Cardiac muscle cell (in vitro differentiated cells and primary cell): ENCODE data around the gene PPP1R9A. TPM values are rescaled to one million over a fixed set of nuclear protein-coding genes. Genes with fewer than 3 reads are reported as not detected.

Experiments
- DNase-seq, 2 donors: peaks; one replicate each; pipeline versions ENCODE4 v3.0.0 to v3.0.0-alpha.2; 2010 to 2017; ENCODE audit warnings: low read depth in 1 of 2, low spot score in 1 of 2
- H3K27ac ChIP-seq: fragments of 200-600 bp; sonication (generic); 2 replicates; pipeline ENCODE4 v1.5.1; 2016
- H3K27me3 ChIP-seq: fragments of 200-600 bp; sonication (generic); 2 replicates; pipeline ENCODE4 v1.6.0; 2016; ENCODE audit warnings: control low read depth
- H3K36me3 ChIP-seq: fragments of 200-600 bp; sonication (generic); 2 replicates; pipeline ENCODE4 v1.5.1; 2016; ENCODE audit warnings: control low read depth
- H3K4me1 ChIP-seq: fragments of 200-600 bp; sonication (generic); 2 replicates; pipeline ENCODE4 v1.8.1; 2017; ENCODE audit warnings: low read depth, mild to moderate bottlenecking, mixed run types
- H3K4me3 ChIP-seq: fragments of 200-600 bp; sonication (generic); 2 replicates; pipeline ENCODE4 v1.5.1; 2016; ENCODE audit warnings: mild to moderate bottlenecking
- H3K9me3 ChIP-seq: fragments of 200-600 bp; sonication (generic); 2 replicates; pipeline ENCODE4 v1.5.1; 2017; ENCODE audit warnings: low read depth, mild to moderate bottlenecking, control low read depth
- CTCF ChIP-seq: IDR thresholded peaks from 2 replicates; pipeline ENCODE4 v1.5.1; 2012; ENCODE audit warnings: low read depth, mild to moderate bottlenecking, low read length
- polyA plus RNA-seq: library from polyadenylated mRNA; unstranded; fragments of >200 nt; fragmentation: Nextera tagmentation; extraction: Ambion mirVana; gene quantifications from 2 replicates; pipeline ENCODE4 v1.2.1, GENCODE V29; 2016
- total RNA-seq: library from RNA; depleted of rRNA; stranded (reverse); fragments of >200 nt; gene quantifications from 2 replicates; pipeline ENCODE4 v1.2.3, GENCODE V29; 2016

Gene PPP1R9A
- total and polyA plus RNA-seq, 2 experiments from 2014 or later, result 21.4 to 41.5 TPM

DNA sequence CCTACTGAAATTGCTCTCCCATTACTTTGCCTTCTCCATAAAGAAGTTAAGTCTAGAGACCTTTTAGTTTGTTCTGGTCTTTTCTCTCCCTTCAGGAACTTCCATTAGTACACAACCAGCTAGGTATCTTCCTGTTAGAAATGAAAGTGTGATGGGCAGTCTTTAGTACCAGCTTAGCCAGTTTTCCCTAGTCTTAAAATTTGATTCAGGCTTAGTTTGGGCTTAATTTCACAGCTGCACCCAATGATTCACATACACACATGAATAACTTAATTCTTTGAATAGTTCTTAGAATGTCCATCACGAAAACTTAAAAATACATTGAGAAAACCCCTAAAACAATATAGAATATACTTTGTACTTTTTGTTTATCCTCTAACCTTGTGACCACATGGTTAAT, 2.4 kb upstream of the PPP1R9A start:
- H3K36me3 ChIP-seq, result no peaks in the 10 kb centered on the region
- peaks cover 10% of the 10 kb centered on the region for H3K4me1 ChIP-seq
- no peak overlapping the region for H3K27ac ChIP-seq
- DNase-seq, result no peak
- TF ChIP-seq CTCF, result no peak
- no peaks in the 10 kb centered on the region for H3K9me3 ChIP-seq
- no peaks in the 10 kb centered on the region for H3K27me3 ChIP-seq
- no peak overlapping the region for H3K4me3 ChIP-seq

DNA sequence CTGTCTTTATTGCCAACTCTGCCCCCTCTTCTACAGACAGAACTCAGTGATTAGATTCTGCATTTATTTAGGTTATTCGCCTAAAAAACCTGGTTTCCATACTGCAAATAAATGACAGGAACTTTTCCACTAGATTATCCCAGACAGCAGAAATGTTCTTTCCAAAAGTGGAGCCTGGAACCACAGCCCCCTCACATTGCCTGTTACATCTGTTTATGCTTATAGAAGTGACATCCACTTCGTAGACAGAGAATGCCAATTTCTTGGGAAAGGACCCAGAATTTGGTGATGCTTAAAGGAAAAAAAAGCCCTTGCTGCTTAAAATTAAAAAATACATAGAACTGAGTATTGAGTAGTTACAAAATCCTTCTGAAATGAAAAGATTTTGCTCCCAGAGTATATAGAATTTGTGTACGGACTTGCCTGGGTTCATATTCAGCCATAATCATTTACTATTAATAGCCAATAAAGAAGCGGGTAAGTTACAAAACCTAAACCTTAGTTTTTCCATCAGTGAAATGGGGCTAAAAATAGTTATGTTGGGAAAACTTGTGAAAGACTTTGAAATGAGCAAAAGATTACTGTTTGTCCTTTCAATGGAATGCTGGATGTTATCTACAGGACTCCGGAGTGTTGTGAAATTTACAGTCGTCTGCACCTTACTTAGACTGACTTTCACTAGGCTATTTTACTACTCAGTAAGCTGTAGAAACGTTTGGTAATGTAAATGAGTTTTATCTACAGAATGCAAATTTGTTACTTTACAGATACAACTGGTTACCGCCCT, 1.1 kb upstream of the PPP1R9A start:
- Histone ChIP-seq H3K27ac (no peak overlapping the region), H3K4me1 (peaks cover 10% of the 10 kb centered on the region), H3K27me3 (no peaks in the 10 kb centered on the region), H3K36me3 (no peaks in the 10 kb centered on the region), H3K4me3 (no peak overlapping the region), H3K9me3 (no peaks in the 10 kb centered on the region)
- TF ChIP-seq CTCF, result no peak
- DNase-seq, result peak in 1 of 2 donors; percentile 48

GRCh38 chr7:94907811-94908322, 473 bp downstream of the PPP1R9A start:
- Histone ChIP-seq H3K9me3 (no peaks in the 10 kb centered on the region), H3K27me3 (no peaks in the 10 kb centered on the region), H3K36me3 (no peaks in the 10 kb centered on the region), H3K4me3 (peak overlapping the region; percentile 61), H3K4me1 (peaks cover 21% of the 10 kb centered on the region), H3K27ac (peak overlapping the region; percentile 92)
- no peak for TF ChIP-seq CTCF
- DNase-seq, result peak; percentile 4 to 63

GRCh38 chr7:94908323-94909178, 1.2 kb downstream of the PPP1R9A start:
- no peaks in the 10 kb centered on the region for H3K9me3 ChIP-seq
- H3K27ac ChIP-seq, result peak overlapping the region; percentile 92
- H3K4me3 ChIP-seq, result peak overlapping the region; percentile 61
- H3K27me3 ChIP-seq, result no peaks in the 10 kb centered on the region
- TF ChIP-seq CTCF, result no peak
- peak; percentile 32 to 74 for DNase-seq
- H3K36me3 ChIP-seq, result no peaks in the 10 kb centered on the region
- H3K4me1 ChIP-seq, result peaks cover 21% of the 10 kb centered on the region

DNA sequence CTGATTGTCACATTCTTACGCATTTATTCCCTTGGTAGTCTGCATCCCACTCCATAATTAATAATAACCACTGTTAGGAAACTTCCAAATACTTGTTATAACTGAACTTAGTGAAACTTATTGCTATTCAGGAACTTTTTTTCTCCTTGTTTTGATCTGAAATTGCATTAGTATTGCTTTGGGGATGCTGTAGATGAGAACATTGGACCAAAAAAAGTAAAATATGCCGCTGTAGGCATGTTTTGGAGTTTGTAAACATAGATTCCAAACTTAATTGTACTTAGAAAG, 1.7 kb downstream of the PPP1R9A start:
- Histone ChIP-seq H3K36me3 (no peaks in the 10 kb centered on the region), H3K27ac (peak overlapping the region; percentile 92), H3K4me1 (peaks cover 21% of the 10 kb centered on the region), H3K9me3 (no peaks in the 10 kb centered on the region), H3K4me3 (peak overlapping the region; percentile 61), H3K27me3 (no peaks in the 10 kb centered on the region)
- no peak for TF ChIP-seq CTCF
- DNase-seq, result no peak
